Heart left ventricle (tissue), 13 donors: ENCODE results near the gene DLG1.

ENCODE experiments used
- CTCF ChIP-seq, 12 donors: fragments of 200-600 bp; sonication (generic) in 4 of 12; IDR thresholded peaks; one replicate each; pipeline versions ENCODE4 v1.5.0 to v1.8.0; 2018 to 2022; ENCODE audit warnings: antibody characterized with exemption in 12 of 12, mild to moderate bottlenecking in 5 of 12
- POLR2A ChIP-seq, 2 donors: fragments of 450-650 bp; IDR thresholded peaks; one replicate each; pipeline ENCODE4 v1.6.1; 2017; ENCODE audit warnings: antibody characterized with exemption in 2 of 2, mild to moderate bottlenecking in 2 of 2, moderate library complexity in 2 of 2
- donor health status: ischemic (EF 13 %, LVEDD 7.1; RV severe dilation, severe dysfunction).
- donor health status: DM: no; HTN: yes; CAD: no.
- donor health status: DM: no; HTN: no; CAD: no.
- donor health status: ischemic (EF 25% LVEDD 6.9; RV normal size, moderate dysfunction).
- donor health status: ischemic (EF 25% LVEDD 5.7; RV mildly dilated, moderate dysfunction).
- donor health status: ischemic (EF 35%, LVEDD 5.7; RV mildly dilated, moderate dysfunction).
- donor health status: nonischemic (EF 11% LVEDD 7.7; RV severe dilation, severe dysfunction).
- donor health status: DM: yes; HTN: yes; CAD: no.
- donor health status: PGD.
- donor health status: ischemic (EF 29% LVEDD 5.4; RV normal size, mild dysfunction).
- donor health status: nonischemic (EF 23%, LVEDD 6.1; RV moderate dilation, normal function).

- no peak for TF ChIP-seq POLR2A (IDR thresholded peaks at IDR 0.05)
- TF ChIP-seq CTCF (IDR thresholded peaks at IDR 0.05): no peak
Measured at GRCh38 chr3:197306374-197307086, 8.1 kb upstream of the DLG1 start.
